NCI-H524 (cell line): ENCODE data around the gene HESX1.

Experiments used
- DNase-seq, 2 experiments: peaks; one replicate each; lab custom pipeline; 2025; lab: John Stamatoyannopoulos, UW

The HESX1 gene

DNA sequence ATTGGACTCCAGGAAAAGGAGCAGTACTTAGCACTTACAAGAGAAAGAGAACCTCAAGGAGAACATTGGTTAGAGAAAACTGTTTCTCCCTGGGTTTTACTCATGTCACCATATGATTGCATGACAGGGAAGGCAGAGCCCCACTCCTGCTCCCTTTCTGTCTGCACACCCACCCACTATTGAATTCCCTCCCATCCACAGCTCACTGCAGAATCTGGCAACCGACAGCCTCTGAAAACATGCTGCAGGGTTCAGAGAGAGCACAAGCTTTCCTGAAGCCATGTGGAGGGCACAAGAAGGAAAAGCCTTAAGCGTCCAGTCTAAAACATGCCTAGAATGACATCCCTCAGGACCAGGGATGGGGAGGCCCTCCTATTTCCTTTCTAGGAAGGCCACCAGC is 31.6 kb downstream of the HESX1 start:
- DNase-seq = no peak

GRCh38 chr3:57166660-57167059 is 33.1 kb downstream of the HESX1 start:
- no peak for DNase-seq

- no peak for DNase-seq
Measured at GRCh38 chr3:57165641-57166040, 34.1 kb downstream of the HESX1 start.

DNA sequence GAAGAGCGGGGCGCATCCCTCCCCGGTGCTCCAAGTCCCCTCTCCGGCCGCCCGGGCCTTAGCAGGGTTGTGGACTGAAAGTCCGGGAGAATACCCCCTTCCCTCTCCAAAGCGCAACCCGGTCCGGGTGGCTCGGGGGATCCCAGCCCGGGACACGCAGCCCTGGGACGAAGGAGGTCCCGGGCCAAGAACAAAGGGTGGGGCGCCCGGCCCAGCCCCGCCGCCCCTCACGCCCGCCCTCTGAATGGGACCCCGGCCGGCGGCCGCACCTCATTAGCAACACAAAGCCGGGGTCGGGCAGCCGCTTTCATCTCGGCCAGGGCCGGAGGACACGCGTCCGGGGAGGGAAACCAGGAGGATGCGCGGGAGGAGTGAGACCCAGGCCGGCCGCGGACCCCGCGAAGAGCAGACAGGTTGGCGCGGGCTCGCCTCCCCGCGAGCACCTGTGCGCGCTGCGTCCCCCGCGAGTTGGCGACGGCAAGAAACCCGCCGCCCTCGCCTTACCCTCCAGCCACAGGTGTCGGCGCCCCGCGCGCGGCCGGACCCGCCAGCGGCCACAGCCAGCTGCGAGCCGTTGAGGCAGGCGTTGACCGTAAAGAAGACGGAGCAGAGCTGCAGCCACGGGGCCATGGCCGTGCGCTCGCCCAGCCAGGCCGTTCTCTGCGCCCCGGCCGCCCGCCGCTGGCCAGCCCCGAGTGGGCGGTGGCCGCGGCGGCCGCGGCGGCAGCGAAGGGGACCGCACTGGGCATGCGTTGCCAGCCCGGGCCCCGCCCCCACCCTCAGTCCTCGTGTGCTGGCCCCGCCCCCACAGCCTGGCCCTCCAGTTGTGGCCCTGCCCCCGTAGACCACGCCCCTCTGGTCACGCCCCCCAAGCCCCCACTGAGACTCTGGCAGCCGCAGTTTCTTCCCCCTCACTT is 34.9 kb downstream of the HESX1 start, which contains the start of gene IL17RD:
Gene IL17RD (minus strand): TSS at position 697 of the 917 bp plus-strand sequence. CDS start 67 bp downstream, at position 630.
- peak; percentile 48 to 76 for DNase-seq

DNA sequence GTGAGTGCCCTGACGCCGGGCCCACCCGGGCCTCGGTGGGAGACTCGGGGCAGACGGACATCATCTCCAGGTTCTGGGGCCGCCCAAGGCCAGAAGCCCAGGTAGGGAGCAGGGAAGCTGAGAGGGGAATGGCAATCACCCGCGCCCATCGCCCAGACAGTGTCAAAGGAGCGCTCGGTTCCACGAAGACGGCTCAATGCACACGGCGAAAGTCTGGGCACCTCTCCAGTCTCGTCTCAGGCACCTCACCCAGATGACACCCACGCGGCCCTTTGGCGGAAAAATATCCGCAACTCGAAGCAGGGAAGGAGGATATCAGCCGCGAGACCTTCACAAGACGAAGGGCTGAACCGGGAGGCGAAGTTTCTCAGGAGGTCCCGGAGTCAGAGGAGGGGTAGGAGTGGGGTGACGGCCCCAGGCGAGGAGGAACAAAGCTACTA is 35.5 kb downstream of the HESX1 start:
- DNase-seq = peak in 1 of 2 experiments; percentile 38

- no peak for DNase-seq
Measured at GRCh38 chr3:57163751-57164150, 36.0 kb downstream of the HESX1 start.

DNA sequence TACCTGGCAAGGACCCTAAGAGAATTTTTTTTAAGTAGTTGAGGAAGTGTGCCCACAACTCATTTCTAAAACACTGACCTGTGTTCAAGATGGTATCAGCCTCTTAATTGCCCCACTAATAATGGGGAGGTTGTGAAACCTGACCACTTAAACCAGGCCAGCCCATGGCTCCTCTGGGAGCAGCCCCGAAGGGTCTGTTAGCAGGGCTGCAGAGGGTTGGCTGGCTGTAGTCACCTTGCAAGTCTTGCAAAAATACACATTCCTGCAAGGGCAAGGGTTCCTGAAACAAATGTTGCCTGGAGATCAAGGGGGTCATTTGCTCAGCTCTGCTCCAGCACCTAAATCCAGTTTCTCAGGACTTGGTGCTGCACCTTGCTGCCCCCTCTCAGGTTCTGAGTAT is 37.9 kb downstream of the HESX1 start:
- no peak for DNase-seq

- DNase-seq = no peak
Measured at GRCh38 chr3:57160765-57161538, 38.8 kb downstream of the HESX1 start.

DNA sequence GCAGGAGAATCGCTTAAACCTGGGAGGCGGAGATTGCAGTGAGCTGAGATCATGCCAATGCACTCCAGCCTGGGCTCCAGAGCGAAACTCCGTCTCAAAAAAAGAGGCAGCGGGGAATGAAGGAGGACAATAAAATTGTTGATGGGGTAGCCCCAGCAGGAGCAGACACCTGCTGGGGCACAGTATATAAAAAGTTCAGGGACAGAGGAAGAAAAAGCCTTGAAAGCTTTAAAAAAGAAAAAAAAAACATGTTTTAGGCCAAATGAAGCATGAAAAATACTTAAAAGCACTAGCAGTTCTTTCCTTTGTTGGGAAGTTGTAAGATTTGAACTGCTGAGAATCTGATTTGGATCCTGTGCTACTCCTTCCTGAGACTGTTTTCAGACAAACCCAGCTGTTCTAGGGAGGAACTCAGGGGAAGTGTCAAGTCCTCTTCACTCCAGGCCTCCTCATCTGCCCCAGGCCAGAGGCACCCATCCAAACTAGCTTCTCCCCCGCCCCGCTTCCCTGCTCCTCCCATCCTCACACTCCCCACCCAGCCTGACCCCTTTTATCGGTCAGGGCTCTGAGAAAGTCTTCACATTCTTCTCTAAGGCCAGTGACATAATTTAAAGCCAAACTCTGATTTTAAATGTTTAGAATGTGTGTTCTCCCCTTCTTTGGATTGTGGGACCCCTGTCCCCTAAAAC is 39.6 kb downstream of the HESX1 start:
- no peak for DNase-seq

DNA sequence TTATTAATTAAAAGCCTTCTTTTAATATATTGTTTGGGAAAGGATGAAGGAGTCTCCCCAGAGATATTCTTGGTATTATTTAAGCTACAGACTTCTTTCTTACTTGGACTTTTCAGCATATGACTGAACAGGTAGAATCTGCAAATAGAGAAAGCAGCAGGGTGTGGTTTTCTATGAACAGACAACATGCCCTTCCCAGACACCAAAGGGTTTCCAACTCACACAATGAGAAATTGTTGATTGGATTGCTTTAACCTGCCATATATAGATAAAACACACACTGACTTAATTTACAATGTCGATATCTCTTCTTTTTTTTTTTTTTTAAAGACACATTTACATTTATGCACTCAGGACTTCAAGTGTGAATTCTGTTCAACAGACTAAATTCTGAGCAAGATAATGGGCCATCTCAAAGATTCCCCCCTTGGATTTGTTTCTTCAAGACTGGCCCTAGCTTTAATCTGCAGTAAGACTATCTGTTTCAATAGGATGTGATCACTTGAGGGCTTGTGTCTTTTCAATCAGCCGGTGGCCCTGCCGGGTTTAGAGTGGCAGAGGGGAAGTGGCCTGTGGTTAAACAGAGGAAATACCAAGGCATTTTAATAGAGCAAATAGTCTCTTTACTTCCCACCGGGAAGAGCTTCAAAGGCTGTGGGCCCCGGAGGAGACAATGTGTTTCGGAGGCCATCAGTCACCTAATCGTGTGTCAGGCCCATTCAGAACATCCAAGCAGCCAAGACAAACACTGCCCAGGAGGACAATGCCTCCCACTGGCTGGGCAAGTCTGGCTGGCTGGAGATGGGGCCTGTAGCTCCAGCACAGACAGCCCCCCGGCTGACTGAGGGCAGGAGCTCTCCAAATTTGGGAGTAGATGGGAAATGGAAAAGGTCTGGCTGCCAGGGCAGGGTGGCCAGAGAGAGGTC is 40.7 kb downstream of the HESX1 start:
- no peak for DNase-seq

DNA sequence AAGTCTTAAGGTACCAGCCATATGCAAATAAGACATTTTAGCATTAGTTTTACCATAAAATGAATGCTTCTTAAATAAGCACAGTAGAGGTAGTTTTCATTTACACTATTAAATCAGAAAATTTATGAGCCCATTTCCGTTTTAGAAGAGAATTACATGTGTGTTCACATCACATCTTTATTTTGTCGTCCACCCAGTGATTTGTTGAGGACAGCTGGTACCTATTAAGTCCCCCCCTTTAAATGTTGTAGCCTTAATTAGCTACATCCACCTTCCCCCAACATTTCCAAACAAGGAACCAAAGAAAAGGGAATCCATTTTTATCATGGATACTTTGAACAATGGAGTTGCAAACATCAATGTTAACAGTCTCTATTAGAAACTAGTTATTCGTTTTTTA is 41.5 kb downstream of the HESX1 start:
- no peak for DNase-seq

GRCh38 chr3:57157545-57157944 is 42.2 kb downstream of the HESX1 start:
- no peak for DNase-seq

DNA sequence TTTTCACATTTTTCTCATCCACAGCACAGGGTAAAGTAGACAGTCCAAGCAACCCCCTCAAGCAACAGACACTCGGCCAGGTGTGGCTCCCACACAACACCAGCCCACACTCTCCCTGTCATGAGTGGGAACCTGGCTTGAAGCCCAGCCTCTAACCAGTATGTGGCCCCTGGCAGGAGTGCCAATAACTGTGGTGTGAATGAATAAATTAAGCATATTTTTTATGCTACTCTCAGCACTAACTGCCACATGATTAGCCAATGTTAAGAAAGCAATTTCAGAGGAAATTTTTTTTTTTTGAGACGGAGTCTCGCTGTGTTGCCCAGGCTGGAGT is 44.5 kb downstream of the HESX1 start:
- no peak for DNase-seq

DNA sequence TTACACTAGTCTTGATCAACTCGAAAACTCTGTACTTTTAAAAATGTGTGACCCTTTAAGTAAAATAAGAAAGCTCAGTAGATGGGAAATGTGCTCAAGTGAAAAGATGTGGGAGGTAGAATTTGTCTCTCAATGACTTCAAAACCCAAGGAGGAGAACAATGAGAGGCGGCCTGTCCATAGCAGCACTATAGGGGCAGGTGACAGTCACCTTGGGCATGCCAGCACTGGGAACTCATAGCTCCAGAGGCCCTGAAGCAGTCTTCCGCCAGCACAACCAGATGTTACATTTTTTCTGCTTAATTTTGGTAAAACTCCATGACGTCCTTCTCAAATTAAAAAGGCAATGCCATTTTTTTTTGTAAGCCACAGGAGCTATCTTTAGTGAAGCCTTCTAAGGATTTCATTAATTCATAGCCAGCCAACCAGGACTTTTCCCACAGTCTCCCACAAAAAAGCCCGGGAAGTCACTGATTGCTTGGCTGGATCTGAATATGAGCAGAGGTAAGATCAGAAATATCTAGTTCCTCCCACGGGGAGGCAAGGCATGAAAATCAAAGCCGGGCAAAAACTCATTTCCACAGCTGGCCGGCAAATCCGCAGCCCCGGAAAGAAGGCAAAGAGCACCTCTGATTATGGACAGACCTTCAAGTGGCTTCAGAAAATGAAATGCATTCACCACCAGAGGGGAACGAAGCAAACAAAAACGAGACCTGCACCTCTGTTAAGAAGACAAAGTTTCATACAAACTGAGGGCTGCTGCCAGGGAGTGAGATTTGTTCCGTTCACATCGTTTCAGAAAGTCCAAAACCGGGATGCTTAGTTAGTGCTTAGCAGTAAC is 45.1 kb downstream of the HESX1 start:
- no peak for DNase-seq

DNA sequence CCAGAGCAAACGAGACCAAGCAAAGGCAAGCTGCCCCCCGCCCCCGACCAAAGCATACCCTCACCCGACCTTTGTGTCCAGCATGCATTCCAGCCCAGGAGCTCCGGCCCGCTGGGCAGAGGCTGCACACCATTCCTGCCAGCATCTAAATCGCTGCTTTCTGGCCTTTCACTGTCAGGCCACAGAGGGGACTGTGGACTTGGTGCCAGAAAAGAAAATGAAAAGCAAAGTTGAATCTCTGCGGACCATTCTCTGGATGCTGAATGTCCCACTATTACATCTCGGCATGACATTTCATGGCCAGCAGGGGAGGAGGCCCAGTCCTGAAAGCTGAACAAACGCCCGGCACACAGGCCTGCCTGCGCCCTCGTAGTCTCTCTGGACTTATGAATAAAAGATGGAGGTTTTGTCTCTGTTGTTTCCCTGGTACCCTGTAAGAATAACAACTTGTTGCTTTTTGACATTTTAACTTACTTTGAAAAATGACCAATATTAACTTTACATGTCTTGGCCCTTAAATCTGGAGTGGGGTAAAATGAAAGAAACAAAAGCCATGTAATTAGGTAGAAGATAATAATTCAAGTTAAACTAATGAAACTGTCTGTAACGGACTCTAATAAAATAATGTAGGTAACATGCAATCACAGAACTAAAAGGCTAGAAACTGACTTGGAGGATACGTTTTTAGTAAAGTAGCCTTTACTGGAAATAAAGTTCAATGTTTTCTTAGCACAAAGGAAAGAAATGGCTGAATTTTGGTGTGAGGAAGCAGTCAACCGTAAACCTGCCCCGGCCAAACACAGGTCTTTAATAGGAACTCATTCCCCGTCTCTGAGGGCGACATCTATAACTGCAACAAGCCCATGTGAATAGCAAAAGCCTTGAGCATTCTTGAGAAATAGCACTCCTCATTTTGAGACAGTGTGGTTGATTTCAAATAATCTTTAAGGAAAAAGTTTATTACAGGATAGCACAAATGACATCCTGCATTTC is 47.3 kb downstream of the HESX1 start:
- no peak for DNase-seq

GRCh38 chr3:57151749-57152148 is 48.0 kb downstream of the HESX1 start:
- no peak for DNase-seq

GRCh38 chr3:57151021-57151449 is 48.7 kb downstream of the HESX1 start:
- no peak for DNase-seq

- DNase-seq = no peak
Measured at GRCh38 chr3:57150113-57150581, 49.6 kb downstream of the HESX1 start.
